PC-9 (cell line): Measurements from ENCODE around the gene FHL1.

Experiments
- EZH2 ChIP-seq: fragments of 200-600 bp; sonication (generic); IDR thresholded peaks from 2 replicates; pipeline ENCODE4 v1.8.0; 2017; ENCODE audit warnings: antibody characterized with exemption, low read depth
- TF ChIP-seq, protein P1 (sequence below): fragments of 200-600 bp; sonication (generic); conservative IDR thresholded peaks from 2 replicates; pipeline ENCODE4 v1.6.1; 2017; ENCODE audit warnings: mixed run types, antibody characterized with exemption, mild to moderate bottlenecking, moderate library complexity

- TF ChIP-seq, protein P1, sequence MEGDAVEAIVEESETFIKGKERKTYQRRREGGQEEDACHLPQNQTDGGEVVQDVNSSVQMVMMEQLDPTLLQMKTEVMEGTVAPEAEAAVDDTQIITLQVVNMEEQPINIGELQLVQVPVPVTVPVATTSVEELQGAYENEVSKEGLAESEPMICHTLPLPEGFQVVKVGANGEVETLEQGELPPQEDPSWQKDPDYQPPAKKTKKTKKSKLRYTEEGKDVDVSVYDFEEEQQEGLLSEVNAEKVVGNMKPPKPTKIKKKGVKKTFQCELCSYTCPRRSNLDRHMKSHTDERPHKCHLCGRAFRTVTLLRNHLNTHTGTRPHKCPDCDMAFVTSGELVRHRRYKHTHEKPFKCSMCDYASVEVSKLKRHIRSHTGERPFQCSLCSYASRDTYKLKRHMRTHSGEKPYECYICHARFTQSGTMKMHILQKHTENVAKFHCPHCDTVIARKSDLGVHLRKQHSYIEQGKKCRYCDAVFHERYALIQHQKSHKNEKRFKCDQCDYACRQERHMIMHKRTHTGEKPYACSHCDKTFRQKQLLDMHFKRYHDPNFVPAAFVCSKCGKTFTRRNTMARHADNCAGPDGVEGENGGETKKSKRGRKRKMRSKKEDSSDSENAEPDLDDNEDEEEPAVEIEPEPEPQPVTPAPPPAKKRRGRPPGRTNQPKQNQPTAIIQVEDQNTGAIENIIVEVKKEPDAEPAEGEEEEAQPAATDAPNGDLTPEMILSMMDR, result no peak
- TF ChIP-seq EZH2, result no peak
Observed at GRCh38 chrX:136198010-136198409, 50.7 kb downstream of the FHL1 start.
